Brain pericyte (primary cell): ENCODE measurements around the gene C1orf35.
A peak's percentile ranks its signal among the peaks of the same experiment; 100 is the strongest.
"Not testable (repeated sequence)": the region's sequence is repeated elsewhere in the genome, so short reads cannot be mapped to it uniquely, and the experiment has no call there.

Experiments
- DNase-seq: peaks from one replicate; pipeline ENCODE4 v3.0.0-alpha.2; 2012; ENCODE audit warnings: low read depth, low spot score

Gene C1orf35

GRCh38 chr1:228142155-228142691 lies 39.1 kb upstream of the C1orf35 start:
- DNase-seq: no peak

GRCh38 chr1:228141226-228142044 lies 38.3 kb upstream of the C1orf35 start:
- DNase-seq: no peak

- no peak for DNase-seq
These were observed 37.6 kb upstream of the C1orf35 start for GRCh38 chr1:228140724-228141225.

- DNase-seq: peak; percentile 99
These were observed 37.0 kb upstream of the C1orf35 start, which contains the start of gene GUK1 for GRCh38 chr1:228139931-228140723. TSS of gene GUK1 (plus strand) at chr1:228140279. CDS start at chr1:228140303, 24 bp downstream.

GRCh38 chr1:228139406-228139930 lies 36.3 kb upstream of the C1orf35 start:
- DNase-seq: no peak

- no peak for DNase-seq
These were observed 33.8 kb upstream of the C1orf35 start for GRCh38 chr1:228136901-228137300.

GRCh38 chr1:228134591-228134990 lies 31.5 kb upstream of the C1orf35 start:
- DNase-seq: no peak

- DNase-seq: no peak
These were observed 28.6 kb upstream of the C1orf35 start for GRCh38 chr1:228131766-228132165.

GRCh38 chr1:228125185-228125584 lies 22.1 kb upstream of the C1orf35 start:
- DNase-seq: no peak

GRCh38 chr1:228123505-228123904 lies 20.4 kb upstream of the C1orf35 start:
- no peak for DNase-seq

- no peak for DNase-seq
These were observed 19.9 kb upstream of the C1orf35 start for GRCh38 chr1:228122921-228123441.

GRCh38 chr1:228120857-228121489 lies 17.8 kb upstream of the C1orf35 start:
- no peak for DNase-seq

GRCh38 chr1:228120351-228120750 lies 17.2 kb upstream of the C1orf35 start:
- DNase-seq: no peak

GRCh38 chr1:228118040-228118439 lies 14.9 kb upstream of the C1orf35 start:
- DNase-seq: no peak

GRCh38 chr1:228117335-228117734 lies 14.2 kb upstream of the C1orf35 start:
- DNase-seq: no peak

GRCh38 chr1:228114827-228115226 lies 11.7 kb upstream of the C1orf35 start:
- no peak for DNase-seq

- no peak for DNase-seq
These were observed 9.5 kb upstream of the C1orf35 start for GRCh38 chr1:228112617-228113016.

- DNase-seq: no peak
These were observed 9.0 kb upstream of the C1orf35 start for GRCh38 chr1:228112167-228112566.

- DNase-seq: not testable (repeated sequence)
These were observed 8.2 kb upstream of the C1orf35 start for GRCh38 chr1:228111315-228111714.

- no peak for DNase-seq
These were observed 7.4 kb upstream of the C1orf35 start for GRCh38 chr1:228110556-228110955.

- DNase-seq: no peak
These were observed 6.9 kb upstream of the C1orf35 start for GRCh38 chr1:228109962-228110488.
